BE2C (cell line): ENCODE results near the gene OR2V1.
A peak's percentile ranks its signal among the peaks of the same experiment; 100 is the strongest.
"Not testable (repeated sequence)": the region's sequence is repeated elsewhere in the genome, so short reads cannot be mapped to it uniquely, and the experiment has no call there.

ENCODE experiments used
- DNase-seq: peaks from one replicate; pipeline ENCODE4 v3.0.0-alpha.2; 2020
- H3K27me3 ChIP-seq: fragments of 250-450 bp; sonication (Bioruptor Pico); 2 replicates; pipeline ENCODE4 v1.5.1; 2020; ENCODE audit warnings: mild to moderate bottlenecking
- H3K36me3 ChIP-seq: fragments of 250-450 bp; sonication (Bioruptor Pico); 2 replicates; pipeline ENCODE4 v1.5.1; 2020; ENCODE audit warnings: mild to moderate bottlenecking
- H3K4me1 ChIP-seq: fragments of 250-450 bp; sonication (Bioruptor Pico); 2 replicates; pipeline ENCODE4 v1.5.1; 2020
- H3K4me3 ChIP-seq: 2 replicates; pipeline ENCODE4 v1.5.1; 2011; ENCODE audit warnings: low read depth, low read length
- H3K9me3 ChIP-seq: fragments of 250-450 bp; sonication (Bioruptor Pico); 2 replicates; pipeline ENCODE4 v1.5.1; 2020
- TF ChIP-seq, protein P1 (sequence below): IDR thresholded peaks from 2 replicates; pipeline ENCODE4 v1.5.1; 2012; ENCODE audit warnings: mild to moderate bottlenecking, low read depth, low read length

OR2V1 gene

DNA sequence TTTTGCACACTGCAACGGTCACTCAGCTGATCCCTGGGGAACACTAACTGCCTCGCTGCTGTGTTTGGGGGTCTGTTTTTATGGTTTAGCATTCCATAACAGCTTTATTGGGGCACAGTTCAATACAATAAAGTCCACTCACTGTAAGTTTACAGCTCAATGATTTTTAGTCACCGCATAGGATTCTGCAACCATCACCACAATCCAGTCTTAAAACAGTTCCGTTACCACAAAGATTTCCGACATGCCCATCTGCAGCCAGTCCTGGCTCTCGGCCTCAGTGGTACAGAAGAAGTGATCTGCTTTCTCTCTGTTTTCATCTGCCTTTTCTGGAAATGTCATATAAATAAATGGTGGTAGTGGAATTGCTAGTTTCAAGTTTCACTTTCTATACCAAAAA is 40.0 kb upstream of the OR2V1 start:
- TF ChIP-seq, protein P1, sequence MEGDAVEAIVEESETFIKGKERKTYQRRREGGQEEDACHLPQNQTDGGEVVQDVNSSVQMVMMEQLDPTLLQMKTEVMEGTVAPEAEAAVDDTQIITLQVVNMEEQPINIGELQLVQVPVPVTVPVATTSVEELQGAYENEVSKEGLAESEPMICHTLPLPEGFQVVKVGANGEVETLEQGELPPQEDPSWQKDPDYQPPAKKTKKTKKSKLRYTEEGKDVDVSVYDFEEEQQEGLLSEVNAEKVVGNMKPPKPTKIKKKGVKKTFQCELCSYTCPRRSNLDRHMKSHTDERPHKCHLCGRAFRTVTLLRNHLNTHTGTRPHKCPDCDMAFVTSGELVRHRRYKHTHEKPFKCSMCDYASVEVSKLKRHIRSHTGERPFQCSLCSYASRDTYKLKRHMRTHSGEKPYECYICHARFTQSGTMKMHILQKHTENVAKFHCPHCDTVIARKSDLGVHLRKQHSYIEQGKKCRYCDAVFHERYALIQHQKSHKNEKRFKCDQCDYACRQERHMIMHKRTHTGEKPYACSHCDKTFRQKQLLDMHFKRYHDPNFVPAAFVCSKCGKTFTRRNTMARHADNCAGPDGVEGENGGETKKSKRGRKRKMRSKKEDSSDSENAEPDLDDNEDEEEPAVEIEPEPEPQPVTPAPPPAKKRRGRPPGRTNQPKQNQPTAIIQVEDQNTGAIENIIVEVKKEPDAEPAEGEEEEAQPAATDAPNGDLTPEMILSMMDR = no peak
- Histone ChIP-seq H3K4me3 (no peak overlapping the region), H3K36me3 (no peaks in the 10 kb centered on the region), H3K27me3 (no peaks in the 10 kb centered on the region), H3K9me3 (no peaks in the 10 kb centered on the region), H3K4me1 (no peaks in the 10 kb centered on the region)
- no peak for DNase-seq

- H3K9me3 ChIP-seq = no peaks in the 10 kb centered on the region
- H3K4me3 ChIP-seq = peak overlapping the region; percentile 52
- no peaks in the 10 kb centered on the region for H3K27me3 ChIP-seq
- no peaks in the 10 kb centered on the region for H3K36me3 ChIP-seq
- TF ChIP-seq, protein P1 = no peak
- no peaks in the 10 kb centered on the region for H3K4me1 ChIP-seq
- DNase-seq = peak; percentile 25
Measured at GRCh38 chr5:181170237-181170825, 39.4 kb upstream of the OR2V1 start.

DNA sequence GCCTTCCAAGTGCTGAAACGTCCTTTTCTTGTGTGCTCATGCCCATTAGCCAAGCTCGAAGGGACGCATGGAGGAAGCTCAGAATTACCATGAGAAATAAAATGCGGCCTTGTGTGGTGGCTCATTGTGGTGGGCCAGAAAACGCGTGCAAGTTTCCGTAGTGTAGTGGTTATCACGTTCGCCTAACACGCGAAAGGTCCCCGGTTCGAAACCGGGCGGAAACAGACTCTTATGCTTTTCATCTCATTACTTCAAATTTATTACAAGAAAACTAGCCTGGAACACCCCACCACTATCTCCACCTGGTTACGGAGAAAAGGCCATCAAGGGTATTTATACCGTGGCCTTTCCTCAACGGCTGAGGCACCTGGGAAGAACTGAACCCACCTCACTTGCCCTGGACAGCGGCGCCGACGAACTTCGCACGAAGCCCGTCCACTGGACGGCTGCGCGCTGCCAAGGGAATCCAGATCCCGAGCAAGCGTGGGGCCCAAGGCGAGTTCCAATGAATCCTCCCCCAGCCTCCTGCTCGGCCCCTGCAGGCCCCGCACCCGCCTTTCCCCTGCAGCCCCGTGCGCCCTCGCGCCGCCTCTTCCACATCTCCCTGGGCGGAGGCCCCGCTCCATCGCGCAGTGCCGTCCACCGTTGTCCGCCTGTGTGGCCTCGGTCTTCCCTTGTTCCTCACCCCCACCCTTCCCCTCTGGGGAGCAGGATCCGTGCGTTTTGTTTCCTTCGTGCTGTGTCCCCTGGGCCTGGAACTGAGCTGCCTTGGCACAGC is 38.7 kb upstream of the OR2V1 start:
- H3K4me3 ChIP-seq = peak overlapping the region; percentile 64
- not testable (repeated sequence) for H3K4me1 ChIP-seq, H3K27me3 ChIP-seq, H3K36me3 ChIP-seq, H3K9me3 ChIP-seq
- DNase-seq = peak; percentile 91

GRCh38 chr5:181168595-181169118 is 37.7 kb upstream of the OR2V1 start:
- peak overlapping the region; percentile 64 for H3K4me3 ChIP-seq
- no peaks in the 10 kb centered on the region for H3K4me1 ChIP-seq
- H3K27me3 ChIP-seq = no peaks in the 10 kb centered on the region
- H3K36me3 ChIP-seq = no peaks in the 10 kb centered on the region
- TF ChIP-seq, protein P1 = no peak
- H3K9me3 ChIP-seq = no peaks in the 10 kb centered on the region
- no peak for DNase-seq

- peak overlapping the region; percentile 64 for H3K4me3 ChIP-seq
Measured at GRCh38 chr5:181167814-181168488, 37.0 kb upstream of the OR2V1 start.

More at GRCh38 chr5:181167814-181168488, 37.0 kb upstream of the OR2V1 start:
- Histone ChIP-seq H3K27me3 (no peaks in the 10 kb centered on the region), H3K36me3 (no peaks in the 10 kb centered on the region), H3K4me1 (no peaks in the 10 kb centered on the region), H3K9me3 (no peaks in the 10 kb centered on the region)
- peak; percentile 68 for DNase-seq
- TF ChIP-seq, protein P1 = peak; percentile 75
